Epithelial cell of proximal tubule (primary cell): ENCODE data around the gene PGAP3. TPM values are rescaled to one million over a fixed set of nuclear protein-coding genes. Genes with fewer than 3 reads are reported as not detected.

Source experiments
- DNase-seq: peaks from one replicate; pipeline ENCODE4 v3.0.0-alpha.2; 2011; ENCODE audit warnings: low read depth
- H3K4me3 ChIP-seq: 2 replicates; pipeline ENCODE4 v1.5.1; 2011; ENCODE audit warnings: low read depth, mild to moderate bottlenecking, low read length
- CTCF ChIP-seq: conservative IDR thresholded peaks from 2 replicates; pipeline ENCODE4 v1.5.1; 2012; ENCODE audit warnings: low read depth, mild to moderate bottlenecking, low read length
- total RNA-seq: library from RNA; depleted of rRNA; stranded (reverse); fragments of >200 nt; gene quantifications from 2 replicates; pipeline ENCODE4 v1.2.3, GENCODE V29; 2015

PGAP3 gene
- total RNA-seq, 1 donor from 2014 or later: 11.2 TPM

- peak within 1 kb of the TSS; percentile 28 for H3K4me3 ChIP-seq
- DNase-seq: no peak
- TF ChIP-seq CTCF: peak; percentile 65
Measured at GRCh38 chr17:39667945-39668924, 19.6 kb downstream of the PGAP3 start, which contains the start of gene PNMT. TSS of gene PNMT (plus strand) at chr17:39668453. CDS start at chr17:39668476, 23 bp downstream.

- no peak for TF ChIP-seq CTCF
- no peak overlapping the region for H3K4me3 ChIP-seq
- no peak for DNase-seq
Measured at GRCh38 chr17:39667262-39667944, 20.5 kb downstream of the PGAP3 start.

GRCh38 chr17:39666601-39667261 lies 21.1 kb downstream of the PGAP3 start:
- TF ChIP-seq CTCF: no peak
- H3K4me3 ChIP-seq: no peak overlapping the region
- DNase-seq: no peak

- DNase-seq: no peak
- no peak overlapping the region for H3K4me3 ChIP-seq
- no peak for TF ChIP-seq CTCF
Measured at GRCh38 chr17:39666231-39666600, 21.6 kb downstream of the PGAP3 start.

GRCh38 chr17:39665642-39666224 lies 22.1 kb downstream of the PGAP3 start:
- H3K4me3 ChIP-seq: no peak overlapping the region
- DNase-seq: no peak
- no peak for TF ChIP-seq CTCF

- H3K4me3 ChIP-seq: no peak within 1 kb of the TSS
- no peak for TF ChIP-seq CTCF
- DNase-seq: no peak
Measured at GRCh38 chr17:39664581-39665561, 23.0 kb downstream of the PGAP3 start, which contains the start of gene TCAP. TSS of gene TCAP (plus strand) at chr17:39665349. CDS start at chr17:39665360, 11 bp downstream.
